GM21423 (cell line): ENCODE results near the gene KBTBD12.

Experiments
- ATAC-seq: cut with Tn5 transposase; IDR thresholded peaks from one replicate; pipeline ENCODE4 v1.9.1; 2021; ENCODE audit warnings: mild to moderate bottlenecking, moderate library complexity; ENCODE audit not compliant: unreplicated experiment

The KBTBD12 gene

DNA sequence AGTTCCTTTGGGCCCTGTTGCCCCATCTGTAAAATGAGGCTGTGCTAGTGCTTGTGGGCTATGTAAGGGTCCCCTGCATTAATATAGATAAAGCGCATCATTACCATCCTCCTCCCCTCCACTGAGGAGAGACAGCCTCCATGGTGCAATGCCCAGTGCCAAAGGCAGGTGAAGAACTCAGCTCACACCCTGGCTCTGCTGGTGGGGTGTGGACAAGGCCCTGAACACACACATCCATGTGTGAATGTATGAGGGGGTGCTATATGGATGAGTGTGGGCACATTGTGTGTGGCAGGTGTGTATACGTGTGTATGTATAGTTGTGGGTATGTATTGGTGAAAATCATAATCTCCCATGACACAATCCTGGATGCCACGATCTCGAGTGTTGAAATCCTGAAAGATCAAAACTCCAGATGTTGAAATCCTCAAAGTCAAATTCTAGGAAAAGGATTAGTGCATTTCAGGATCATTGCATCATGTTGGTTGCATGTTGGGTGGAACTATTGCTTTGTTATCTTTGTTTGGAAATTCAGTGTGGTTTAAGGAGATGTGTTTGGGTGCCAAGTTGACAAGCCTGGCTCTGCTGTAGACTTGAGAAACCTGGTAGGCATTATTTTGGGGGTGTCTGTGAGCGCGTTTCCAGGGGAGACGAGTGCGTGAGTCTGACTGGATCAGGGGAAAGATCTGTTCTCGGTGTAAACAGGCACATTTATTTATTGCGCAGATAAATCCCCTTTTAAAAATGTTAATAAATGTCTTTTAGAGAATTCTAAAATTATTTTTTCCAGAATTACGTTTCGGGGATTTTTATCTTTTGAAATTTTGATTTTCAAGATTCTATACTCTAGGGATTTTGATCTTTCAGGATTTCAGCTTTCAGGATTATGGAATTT is 95.2 kb downstream of the KBTBD12 start:
- no peak for ATAC-seq

- ATAC-seq: no peak
Measured at GRCh38 chr3:128011140-128011539, 96.1 kb downstream of the KBTBD12 start.

- ATAC-seq: no peak
Measured at GRCh38 chr3:128012050-128012449, 97.0 kb downstream of the KBTBD12 start.

DNA sequence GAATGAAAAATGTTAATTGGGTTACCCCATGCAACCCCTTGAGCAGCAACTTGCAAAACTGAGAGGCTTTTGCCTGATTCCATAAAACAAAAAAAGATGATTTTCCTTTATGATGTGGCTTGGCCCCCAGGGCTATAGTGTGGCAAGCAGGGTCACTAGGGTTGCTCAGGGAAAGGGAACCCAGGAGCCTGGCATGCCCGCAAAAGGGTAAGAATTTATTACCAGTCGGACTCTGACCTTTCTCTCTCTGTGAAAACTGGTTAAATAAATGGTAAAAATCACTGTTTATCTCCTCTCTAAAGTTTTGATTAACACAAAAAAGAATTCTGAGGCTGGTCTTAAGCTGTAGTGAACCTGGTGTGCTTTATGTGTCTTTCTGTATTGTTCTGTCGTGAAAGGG is 99.5 kb downstream of the KBTBD12 start:
- no peak for ATAC-seq

DNA sequence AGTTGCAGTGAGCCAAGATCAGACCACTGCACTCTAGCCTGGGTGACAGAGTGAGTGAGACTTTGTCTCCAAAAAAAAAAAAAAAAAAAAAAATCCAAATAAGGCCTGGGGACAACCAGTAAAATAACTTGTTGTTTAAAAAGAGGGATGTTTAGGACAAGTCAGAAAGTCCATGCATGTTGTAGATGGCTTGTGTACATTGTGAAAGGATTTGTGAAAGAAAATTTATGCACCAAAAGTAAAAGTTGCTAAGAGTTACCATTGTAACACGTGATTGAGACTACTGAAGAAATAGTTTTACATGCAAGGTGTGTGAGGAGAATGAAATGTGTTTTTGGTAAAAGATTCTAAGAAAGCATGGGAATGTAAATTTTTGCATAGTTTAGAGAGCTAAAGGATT is 101.5 kb downstream of the KBTBD12 start:
- ATAC-seq: no peak

DNA sequence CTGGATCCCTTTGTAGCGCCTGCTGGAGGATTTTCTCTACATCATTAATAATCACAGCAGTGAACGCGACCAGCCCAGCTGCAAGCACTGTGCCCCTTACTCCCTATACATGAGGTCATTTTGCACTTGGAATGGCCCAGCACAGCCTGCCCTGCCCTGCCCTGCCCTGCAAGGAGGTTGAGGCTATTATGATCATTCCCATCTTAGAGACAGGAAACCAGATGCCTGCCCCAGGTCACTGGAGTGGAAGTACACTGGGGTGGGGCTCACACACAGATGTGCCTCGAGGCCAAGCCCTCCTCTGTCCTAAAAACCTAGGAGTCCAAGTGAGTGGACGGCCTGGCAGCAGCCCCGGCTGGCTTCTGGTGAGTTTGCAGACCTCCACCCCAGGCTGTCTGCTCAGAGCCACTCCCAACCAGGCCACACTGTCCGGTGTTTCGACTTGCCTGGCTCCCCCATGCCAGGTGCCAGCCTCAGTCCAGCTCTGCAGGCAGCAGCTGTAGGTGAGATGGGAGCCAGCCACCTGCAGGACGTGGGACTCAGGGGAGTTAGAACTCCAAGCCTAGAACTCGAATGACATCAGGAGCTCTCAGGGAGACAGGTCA is 106.8 kb downstream of the KBTBD12 start:
- no peak for ATAC-seq

- no peak for ATAC-seq
Measured at GRCh38 chr3:128033102-128033501, 118.1 kb downstream of the KBTBD12 start.

- ATAC-seq: no peak
Measured at GRCh38 chr3:128036119-128036518, 121.1 kb downstream of the KBTBD12 start.
